OCI-M2 (cell line): ENCODE measurements around the gene MYH10.

ENCODE experiments used
- DNase-seq: peaks from one replicate; lab custom pipeline; 2025; ENCODE audit not compliant: unreplicated experiment; lab: John Stamatoyannopoulos, UW

Gene MYH10

DNA sequence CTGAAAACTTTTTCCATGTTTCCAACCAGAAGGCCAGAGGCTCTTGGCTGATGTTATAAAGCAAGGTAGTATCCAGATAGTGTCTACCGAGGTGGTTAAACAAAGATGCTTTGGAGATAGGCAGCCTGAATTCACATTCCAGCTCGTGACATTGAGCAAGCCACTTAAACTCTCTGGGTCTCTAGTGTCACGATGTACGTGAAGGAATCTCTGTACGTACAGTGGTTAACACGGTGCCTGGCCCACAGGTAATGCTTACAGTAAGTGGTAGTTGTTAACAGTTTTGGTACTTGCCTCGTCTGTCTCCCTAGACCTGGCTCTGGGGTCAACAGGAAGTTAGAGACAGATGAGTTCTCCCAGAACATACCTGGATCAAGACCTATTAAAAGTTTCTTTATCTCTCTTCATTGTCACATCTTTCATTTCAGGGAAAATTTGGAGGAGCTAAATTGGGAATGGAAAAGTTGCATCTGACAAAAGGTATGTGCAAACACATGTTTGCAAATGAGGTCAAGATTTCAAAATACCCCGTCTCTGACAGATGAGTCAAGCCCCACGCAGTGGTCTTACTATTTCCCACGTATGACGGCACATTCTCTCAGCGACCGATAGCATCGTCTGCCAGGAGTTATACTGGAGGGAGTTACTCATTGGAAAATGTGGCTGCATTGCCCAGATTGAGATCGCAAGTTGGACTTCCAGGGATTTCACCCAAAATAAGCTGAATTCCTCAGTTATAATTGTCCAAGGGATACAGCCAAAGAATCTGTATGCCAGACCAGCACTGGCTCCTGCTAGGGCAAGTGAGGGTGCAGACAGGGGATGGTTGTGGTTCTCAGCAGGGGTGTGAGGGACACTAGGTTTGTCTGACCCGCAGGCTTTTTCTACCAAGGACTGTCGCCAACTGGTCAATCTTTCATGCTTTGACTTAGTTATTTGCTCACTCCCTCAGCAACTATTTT, 18.9 kb upstream of the MYH10 start:
- DNase-seq, result no peak

- no peak for DNase-seq
Measured at GRCh38 chr17:8647956-8648355, 17.4 kb upstream of the MYH10 start.

DNA sequence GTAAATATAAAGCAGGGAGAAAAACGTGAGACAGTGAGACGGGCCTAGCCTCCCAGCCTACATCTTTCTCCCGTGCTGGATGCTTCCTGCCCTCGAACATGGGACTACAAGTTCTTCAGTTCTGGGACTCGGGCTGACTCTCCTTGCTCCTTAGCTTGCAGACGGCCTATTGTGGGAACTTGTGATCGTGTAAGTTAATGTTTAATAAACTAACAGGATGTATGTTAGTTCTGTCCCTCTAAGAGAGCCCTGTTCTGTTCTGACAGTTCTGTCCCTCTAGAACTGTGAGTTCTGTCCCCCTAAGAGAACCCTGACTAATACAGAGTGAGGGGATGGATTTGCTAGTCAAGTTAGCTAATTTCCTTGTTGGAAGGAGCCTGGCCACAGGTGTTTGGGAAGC, 16.7 kb upstream of the MYH10 start:
- DNase-seq, result no peak

- DNase-seq, result no peak
Measured at GRCh38 chr17:8644507-8644902, 14.0 kb upstream of the MYH10 start.

DNA sequence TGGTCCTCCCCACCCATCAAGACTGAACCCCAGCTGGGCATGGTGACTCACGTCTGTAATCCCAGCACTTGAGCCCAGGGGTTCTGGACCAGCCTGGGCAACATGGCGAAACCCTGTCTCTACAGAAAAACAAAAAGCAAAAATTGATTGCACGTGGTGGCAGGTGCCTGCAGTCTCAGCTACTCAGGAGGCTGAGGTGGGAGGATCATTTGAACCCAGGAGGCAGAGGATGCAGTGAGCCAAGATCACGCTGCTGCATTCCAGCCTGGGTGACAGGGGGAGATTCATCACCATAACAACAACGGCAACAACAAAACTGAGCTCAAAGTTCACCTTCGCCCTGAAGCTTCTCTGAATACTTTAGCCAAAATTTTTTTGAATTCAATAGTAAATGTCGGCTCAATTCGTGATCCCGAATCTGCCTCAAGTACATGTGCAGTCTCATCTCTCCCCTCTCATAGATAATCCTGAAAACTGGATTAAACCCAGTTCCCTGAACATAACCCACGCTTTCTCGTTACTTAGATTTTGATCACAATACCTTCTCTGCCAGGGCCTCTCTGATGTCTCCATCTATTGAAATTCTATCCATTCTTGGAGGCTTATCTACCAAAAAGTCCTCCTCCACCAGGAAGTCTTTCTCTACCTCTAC, 13.5 kb upstream of the MYH10 start:
- DNase-seq, result no peak

GRCh38 chr17:8639709-8640108, 9.2 kb upstream of the MYH10 start:
- DNase-seq, result no peak

- DNase-seq, result no peak
Measured at GRCh38 chr17:8632061-8632460, 1.5 kb upstream of the MYH10 start.

DNA sequence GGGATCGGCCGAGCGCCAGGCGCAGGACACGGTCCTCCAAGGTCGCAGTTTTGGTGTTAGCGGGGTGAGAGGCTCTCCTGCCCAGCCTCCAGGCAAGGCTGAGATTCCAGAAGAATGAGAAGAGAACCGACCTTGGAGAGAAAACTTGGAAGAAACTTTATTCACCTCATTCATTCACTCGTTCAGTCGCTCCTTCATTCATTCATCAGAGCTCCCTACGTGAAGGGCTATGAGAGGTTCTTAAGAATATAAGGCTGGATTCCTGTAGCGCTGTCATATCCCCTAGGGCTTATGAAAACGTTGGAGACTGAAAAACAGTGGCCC, 991 bp upstream of the MYH10 start:
- DNase-seq, result no peak

- DNase-seq, result peak; percentile 87
Measured at GRCh38 chr17:8630802-8631553, 453 bp upstream of the MYH10 start.

GRCh38 chr17:8629371-8630226, 926 bp downstream of the MYH10 start:
- DNase-seq, result peak; percentile 15

DNA sequence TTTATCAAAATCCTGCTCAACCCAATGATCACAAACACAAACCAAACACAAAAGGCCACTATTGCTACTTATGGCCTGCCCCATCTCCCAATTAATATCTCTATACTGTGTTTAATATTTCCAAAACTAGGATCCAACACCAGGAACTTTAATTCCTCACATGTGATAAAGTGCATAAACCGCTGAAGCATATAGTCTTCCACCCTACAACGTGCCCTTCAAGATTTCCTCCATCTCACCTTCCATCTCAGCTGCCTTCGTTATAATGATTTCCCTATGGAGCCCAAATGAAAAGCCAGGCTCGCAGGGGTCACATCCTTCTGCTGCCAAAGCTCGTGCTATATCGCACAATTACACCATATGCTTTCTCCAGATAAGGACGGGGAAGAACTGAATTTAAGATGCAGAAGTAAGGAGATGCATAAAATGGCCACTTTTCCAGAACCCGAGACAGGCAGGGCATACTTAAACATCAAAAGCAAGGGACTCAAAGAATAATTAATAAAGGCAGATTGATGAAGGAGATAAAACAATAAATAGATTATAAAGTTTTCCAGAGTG, 1.8 kb downstream of the MYH10 start:
- DNase-seq, result no peak

DNA sequence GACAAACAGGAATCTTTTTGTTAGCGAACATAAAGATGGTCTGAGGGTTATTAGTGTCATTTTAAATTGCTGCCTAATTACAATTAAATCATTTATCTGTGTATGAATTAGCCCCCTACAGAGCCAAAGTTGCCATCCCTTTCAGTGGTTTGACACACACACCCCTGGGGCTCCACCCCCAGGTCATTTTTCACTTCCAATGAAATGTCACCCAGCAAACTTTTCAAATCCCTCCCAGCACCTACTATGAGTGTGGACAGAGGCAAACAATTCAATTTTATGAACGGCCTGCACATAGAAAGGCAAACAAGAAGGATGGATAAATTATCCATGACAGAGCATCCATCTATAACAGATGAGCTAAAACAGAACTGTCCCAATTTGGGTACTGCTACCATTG, 2.4 kb downstream of the MYH10 start:
- no peak for DNase-seq

GRCh38 chr17:8623591-8623990, 6.9 kb downstream of the MYH10 start:
- DNase-seq, result no peak

DNA sequence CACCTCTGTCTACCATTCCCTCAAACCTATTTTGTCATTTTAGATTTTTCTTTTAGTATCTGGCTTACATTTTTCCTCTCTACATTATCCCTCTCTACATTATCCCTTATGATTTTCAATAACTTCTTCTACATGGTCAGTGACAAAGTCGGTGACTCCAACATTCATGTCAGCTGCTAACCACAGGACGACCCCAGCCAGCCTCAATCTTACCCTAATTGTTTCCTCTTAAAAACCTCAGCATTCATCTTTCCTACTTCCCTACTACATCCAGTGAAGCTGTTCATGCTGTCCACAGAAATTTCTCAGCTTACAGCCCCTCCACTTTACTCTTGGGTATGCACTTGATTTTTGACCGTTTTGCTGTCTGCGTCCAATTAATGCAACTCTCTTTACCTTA, 8.3 kb downstream of the MYH10 start:
- DNase-seq, result no peak

GRCh38 chr17:8621585-8621984, 8.9 kb downstream of the MYH10 start:
- DNase-seq, result no peak

DNA sequence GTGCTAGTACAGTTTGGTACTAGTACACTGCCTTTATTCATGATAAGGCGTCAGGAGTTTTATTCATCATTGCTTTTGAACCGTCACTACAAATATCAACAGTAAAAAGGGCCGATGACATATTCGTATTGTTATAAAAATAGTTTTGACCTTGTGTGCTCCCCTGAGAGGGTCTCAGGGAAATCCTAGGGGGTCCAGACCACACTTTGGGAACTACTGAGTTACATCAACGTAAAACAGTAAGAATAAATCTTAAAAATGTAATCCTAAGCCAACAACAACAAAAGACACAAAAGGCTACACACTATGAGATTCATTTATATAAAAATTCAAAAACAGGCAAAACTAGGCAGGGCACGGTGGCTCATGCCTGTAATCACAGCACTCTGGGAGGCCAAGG, 11.2 kb downstream of the MYH10 start:
- DNase-seq, result no peak

- DNase-seq, result no peak
Measured at GRCh38 chr17:8618825-8619224, 11.7 kb downstream of the MYH10 start.

- no peak for DNase-seq
Measured at GRCh38 chr17:8614988-8615387, 15.5 kb downstream of the MYH10 start.

GRCh38 chr17:8611619-8612298, 18.8 kb downstream of the MYH10 start:
- no peak for DNase-seq

GRCh38 chr17:8611137-8611536, 19.4 kb downstream of the MYH10 start:
- DNase-seq, result no peak
